DMS114 treated with DMSO at 0.1 percent for 48 hours (cell line): ENCODE results near the gene IRF1.

Experiments used
- DNase-seq: peaks from one replicate; lab custom pipeline; 2025; ENCODE audit not compliant: unreplicated experiment; lab: John Stamatoyannopoulos, UW

The IRF1 gene

DNA sequence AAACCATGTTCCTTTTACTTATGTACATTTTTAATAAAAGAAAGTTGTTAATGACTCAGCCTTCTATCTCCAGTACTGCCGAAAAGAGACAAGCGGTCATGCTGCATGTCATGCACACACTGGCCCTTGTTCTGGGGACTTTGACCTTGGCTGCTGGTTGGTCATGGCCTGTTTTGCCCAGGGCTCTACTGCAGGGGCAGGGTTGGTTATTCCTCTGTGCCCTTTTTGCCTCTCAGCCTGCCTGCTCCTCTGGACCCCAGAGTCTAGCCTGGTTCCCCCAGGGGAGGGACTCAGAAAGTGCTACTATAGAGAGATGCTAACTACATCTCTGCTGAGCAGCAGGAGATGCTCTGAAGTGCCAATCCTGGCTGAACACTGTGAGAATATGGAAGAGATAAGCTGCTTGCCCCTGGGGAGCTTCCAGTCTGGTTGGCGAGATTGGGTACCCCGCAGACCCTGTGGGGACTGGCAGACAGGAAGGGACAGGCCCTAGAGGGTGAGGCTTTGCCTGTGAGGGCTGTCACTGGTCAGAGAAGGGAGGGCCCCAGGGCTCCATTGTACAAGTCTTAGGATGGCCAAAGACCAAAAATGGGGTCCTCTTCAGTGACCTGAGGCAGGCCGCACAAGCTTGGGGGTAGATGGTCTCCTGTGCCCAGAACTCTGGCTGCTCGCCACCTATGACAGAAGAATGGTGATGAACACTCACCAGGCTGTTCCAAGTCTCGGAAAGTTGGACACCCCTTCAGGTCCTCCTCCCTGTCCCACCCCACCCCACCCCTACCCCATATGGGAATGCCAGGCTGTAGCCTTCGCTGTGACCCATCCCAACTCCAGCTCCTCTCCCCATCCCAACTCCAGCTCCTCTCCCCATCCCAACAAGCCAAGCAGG lies 14.3 kb downstream of the IRF1 start:
- no peak for DNase-seq

- no peak for DNase-seq
Observed at GRCh38 chr5:132475497-132475882, 15.1 kb downstream of the IRF1 start.

DNA sequence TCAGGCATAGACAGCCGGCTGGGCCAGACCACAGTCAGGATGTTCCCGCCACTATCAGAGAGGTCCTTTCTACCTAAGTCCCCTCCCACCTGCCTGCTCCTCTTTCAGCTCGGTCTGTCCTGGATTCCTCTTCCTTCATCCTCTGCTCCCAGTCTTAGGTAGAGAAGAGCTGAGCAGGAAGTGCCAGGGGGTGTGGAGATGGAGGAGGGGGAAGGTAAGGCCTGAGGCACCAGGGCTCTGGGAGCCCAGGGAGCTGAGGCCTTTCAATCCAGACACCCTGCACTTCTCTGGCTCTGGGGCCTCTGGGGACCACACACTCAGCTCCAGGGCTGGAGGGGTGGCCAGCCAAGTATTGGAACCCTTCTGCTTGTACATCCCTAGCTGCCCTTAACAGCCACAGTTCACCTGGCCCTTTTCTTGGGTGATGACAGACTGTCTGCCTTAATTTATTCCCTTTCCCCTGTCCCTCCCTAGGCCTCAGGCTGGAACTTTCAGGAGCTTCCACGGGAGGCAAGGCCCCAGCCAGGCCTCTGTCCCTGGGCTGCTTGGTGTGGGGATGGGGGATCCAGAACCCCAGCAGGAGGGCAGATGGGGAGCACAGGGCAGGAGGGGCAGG lies 15.6 kb downstream of the IRF1 start:
- no peak for DNase-seq

DNA sequence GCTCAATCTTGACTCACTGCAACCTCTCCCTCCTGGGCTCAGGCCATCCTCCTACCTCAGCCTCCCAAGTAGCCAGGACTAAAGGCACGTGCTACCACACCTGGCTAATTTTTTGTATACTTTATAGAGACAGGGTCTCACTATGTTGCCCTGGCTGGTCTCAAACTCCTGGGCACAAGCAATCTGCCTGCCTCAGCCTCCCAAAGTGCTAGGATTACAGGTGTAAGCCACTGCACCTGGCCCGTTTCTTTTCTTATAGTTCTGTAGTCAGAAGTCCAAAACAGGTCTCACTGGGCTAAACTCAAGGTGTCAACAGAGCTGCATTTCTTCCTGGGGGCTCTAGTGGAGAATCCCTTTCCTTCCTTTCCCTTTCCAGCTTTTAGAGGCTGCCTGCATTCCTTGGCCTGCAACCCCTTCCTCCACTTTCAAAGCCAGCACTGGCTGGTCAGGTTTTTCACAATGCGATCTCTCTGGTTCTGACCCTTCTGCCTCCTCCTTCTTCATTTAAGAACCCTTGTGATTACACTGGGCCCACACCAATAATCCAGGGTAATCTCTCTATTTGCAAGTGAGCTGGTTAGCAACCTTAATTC lies 16.3 kb downstream of the IRF1 start:
- DNase-seq: no peak

DNA sequence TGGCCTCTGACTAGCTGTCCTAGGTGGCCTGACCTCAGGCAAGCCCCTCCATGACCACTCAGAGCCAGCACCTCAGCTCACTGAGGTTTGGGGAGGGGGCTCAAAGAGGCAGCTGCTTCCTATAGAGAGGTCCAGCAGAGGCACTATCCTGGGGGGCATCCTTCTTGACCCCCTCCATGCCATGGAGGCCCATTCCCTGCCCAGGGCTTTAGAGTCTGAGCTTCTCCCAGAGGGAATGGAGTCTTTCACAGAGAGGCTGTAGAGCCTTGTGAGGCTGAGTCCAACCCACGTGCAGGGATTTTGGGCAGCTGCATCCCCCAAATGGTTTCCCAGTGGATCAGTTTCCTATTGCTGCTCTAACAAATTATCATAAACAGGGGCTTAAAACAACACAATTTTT lies 16.9 kb downstream of the IRF1 start:
- no peak for DNase-seq

- no peak for DNase-seq
Observed at GRCh38 chr5:132473019-132473531, 17.5 kb downstream of the IRF1 start.

DNA sequence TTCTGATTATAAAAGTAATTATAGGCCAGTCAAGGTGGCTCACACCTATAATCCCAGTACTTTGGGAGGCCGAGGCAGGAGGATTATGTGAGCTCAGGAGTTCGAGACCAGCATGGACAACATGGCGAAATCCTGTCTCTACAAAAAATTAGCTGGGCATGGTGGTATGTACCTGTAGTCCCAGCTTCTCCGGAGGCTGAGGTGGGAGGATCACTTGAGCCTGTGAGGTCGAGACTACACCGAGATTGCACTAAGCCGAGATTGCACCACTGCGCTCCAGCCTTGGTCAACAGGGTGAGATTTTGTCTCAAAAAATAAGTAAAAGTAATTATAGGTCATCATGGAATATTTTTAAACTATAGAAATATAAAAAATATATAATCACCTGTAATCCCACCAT lies 18.1 kb downstream of the IRF1 start:
- no peak for DNase-seq

GRCh38 chr5:132471944-132472343 lies 18.6 kb downstream of the IRF1 start:
- DNase-seq: no peak

DNA sequence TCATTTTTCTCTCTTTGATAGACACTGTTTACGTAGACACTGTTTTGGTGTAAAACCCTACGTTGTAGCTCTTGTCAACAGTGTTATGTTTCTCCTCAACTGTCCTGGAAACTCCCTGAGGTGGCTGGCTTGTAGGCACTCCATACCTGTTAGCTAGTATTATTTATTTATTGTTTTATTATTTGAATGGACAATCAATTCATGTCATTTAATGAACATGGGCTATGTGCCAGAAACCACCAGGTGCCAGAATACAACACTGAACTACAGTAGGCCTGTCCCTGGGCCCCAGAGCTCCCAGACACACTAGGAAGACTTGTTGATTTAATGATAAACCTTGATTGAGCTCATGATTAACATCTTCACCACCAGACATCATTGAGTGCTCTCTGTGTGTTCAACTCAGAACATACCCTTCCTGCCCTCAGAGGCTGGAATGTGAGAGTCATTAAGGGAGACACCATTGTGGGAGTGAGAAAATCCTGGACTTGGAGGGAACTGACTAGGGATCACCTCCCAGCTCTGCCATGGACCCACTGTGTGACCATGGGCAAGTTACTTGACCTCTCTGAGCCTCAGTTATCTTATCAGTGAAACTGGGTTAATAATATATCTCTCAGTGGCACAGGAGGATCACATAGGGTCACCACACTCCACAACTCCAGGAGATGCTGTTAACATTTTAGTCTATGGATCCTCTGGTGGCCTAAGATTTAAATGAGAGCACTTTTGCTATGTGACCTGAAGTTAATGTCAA lies 19.2 kb downstream of the IRF1 start:
- no peak for DNase-seq

GRCh38 chr5:132470596-132470995 lies 20.0 kb downstream of the IRF1 start:
- DNase-seq: no peak

- no peak for DNase-seq
Observed at GRCh38 chr5:132470010-132470392, 20.6 kb downstream of the IRF1 start.

DNA sequence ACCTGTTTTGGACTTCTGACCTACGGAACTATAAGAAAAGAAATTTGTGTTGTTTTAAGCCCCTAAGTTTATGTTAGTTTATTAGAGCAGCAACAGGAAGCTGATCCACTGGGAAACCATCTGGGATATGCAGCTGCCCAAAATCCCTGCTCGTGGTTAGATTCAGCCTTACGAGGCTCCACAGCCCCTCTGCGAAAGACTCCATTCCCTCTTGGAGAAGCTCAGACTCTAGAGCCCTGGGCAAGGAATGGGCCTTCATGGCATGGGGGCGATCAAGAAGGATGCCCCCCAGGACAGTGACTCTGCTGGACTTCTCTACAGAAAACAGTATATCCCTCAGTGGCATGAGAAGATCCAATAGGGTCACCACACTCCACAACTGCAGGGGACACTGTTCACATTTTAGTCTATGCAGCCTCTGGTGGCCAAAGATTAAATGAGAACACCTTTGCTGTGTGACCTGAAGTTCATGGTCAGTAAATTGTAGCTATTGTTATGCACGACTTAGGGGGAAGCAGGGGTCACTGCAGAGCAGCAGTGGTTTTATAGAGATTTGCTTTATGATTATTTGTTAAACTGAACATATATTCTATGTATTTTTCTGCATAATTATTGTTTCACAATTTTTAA lies 21.1 kb downstream of the IRF1 start:
- no peak for DNase-seq

GRCh38 chr5:132468656-132469379 lies 21.8 kb downstream of the IRF1 start:
- DNase-seq: no peak

DNA sequence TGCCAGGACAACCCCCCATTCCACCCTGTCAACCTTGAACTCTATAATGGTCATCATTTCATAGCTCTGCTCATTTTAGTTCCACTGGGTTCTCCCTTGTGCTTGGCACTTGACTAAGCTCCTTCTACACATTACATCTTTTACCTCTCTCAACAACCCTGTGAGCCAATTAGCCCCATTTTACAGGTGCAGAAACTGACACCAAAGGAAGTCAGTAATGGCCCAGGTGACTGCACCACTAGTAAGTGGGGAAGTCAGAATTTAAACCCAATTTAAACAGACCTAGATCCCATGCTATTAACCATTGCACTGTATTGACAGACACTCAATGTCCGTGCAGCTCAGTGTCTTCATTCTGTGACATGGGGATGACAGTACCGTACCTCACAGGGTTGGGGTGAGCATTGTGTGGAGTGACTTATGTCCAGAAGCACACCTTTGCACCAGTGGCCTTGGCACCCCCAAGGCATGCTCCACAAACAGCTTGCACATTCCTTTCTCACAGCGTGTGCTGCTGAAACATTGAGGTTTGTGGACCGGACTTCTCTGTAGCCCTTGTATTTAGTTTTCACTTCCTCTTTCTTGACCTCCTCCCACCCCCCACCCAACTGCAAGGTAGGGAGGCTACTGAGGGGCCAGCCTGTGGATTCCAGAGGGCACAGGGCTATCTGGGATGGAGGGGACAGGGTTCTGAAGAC lies 23.1 kb downstream of the IRF1 start:
- DNase-seq: no peak

GRCh38 chr5:132466433-132467286 lies 23.9 kb downstream of the IRF1 start:
- DNase-seq: no peak

DNA sequence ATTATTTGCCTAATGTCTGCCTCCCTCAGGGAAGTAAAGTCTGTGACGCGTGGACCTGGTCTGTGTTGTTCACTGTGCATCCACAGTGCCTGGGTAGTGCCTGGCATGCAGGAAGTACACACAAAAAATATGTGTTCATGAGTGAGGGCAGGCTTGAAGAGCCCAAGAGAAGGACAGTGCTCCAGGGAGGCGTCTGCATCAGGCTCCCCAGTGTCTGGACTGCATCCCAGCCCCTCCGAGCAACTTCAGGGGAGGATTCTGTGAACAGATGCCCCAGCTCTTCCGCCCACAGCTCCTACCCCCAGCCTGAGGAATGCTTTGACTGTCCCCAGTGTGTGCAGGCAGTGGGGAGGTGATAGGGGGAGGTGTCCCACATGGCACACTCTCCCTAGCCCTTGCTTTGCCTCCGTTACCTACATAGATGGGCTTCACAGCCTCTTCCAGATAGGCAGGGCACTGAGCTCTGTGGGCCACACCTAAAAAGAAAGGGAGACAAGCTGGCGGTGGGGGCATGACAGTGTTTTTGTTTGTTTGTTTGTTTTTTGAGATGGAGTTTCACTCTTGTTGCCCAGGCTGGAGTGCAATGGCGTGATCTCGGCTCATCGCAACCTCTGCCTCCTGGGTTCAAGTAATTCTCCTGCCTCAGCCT lies 25.4 kb downstream of the IRF1 start:
- no peak for DNase-seq

DNA sequence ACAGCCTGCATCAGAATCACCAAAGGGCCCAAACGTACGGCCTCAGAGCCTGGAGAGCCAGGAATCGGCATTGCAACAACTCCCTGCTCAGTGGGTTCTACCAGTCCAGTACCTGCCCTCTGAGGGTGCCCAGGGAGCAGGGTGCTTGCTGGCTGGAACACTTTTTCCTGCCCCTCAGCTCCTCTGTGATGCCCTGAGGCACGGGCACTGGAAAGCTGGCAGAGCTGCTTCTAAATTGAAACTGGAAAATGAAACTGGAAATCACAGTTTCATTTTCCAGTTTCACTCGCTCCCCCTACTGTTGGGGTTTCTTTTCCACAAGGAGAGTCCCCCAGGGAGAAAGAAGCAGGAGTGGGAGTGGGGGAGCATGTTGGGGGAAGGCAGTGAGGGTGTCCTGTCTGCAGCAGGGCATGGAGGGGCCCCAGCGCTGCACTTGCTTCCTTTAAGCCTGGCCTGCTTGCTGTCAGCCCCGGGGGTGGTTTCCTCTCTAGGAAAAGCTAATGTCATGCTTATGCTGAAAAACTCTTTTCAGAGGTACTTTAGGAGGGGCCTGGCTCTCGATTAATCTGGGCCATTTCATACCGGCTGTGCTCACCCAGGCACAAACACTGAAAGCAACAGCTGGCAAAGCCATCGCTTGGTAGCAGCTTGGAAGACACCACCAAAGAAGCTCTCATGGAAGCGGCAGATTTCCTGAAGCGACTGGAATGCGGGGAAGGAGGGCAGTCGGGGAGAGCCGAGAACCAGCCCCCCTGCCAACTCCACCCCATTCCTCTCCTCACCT lies 26.2 kb downstream of the IRF1 start:
- no peak for DNase-seq

DNA sequence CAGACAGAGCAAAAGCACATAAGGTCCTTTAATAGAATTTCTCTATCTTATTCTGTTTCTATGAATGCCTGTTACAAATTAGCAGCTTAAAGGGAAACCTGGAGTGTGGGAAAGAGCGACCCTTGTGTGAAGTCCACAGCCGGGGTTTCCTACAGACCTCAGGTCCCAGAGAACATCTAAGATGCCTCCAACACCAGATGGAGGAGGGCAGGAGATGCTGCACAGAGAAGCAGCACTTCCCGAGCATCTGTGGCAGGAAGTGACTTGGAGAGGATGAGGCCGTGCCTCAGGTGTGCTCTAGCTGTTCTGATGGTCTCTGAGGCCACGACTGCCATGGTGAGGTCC lies 26.8 kb downstream of the IRF1 start:
- no peak for DNase-seq
